ENCODE data around the gene RBM43.
A peak's percentile ranks its signal among the peaks of the same experiment; 100 is the strongest.
"Not testable (repeated sequence)": the region's sequence is repeated elsewhere in the genome, so short reads cannot be mapped to it uniquely, and the experiment has no call there.

RBM43 gene
- 9.6 to 20.9 (median 14.0) reads per million in 4 donors for total RNA-seq

- peak; percentile 59 to 92 (median 78) for DNase-seq
Observed at GRCh38 chr2:151261231-151261976, at the start of gene RBM43. Gene RBM43, minus strand, starts transcription at chr2:151261863. Its CDS starts 136 bp downstream, at chr2:151261727.

GRCh38 chr2:151310313-151310712 is 48.6 kb upstream of the RBM43 start:
- not testable (repeated sequence) for DNase-seq

GRCh38 chr2:151306621-151307020 is 45.0 kb upstream of the RBM43 start:
- DNase-seq: no peak

- DNase-seq: no peak
Observed at GRCh38 chr2:151305129-151305691, 43.5 kb upstream of the RBM43 start.

- no peak for DNase-seq
Observed at GRCh38 chr2:151302879-151303278, 41.2 kb upstream of the RBM43 start.

GRCh38 chr2:151302404-151302803 is 40.7 kb upstream of the RBM43 start:
- DNase-seq: no peak

- no peak for DNase-seq
Observed at GRCh38 chr2:151299920-151300539, 38.4 kb upstream of the RBM43 start.

GRCh38 chr2:151297882-151298281 is 36.2 kb upstream of the RBM43 start:
- DNase-seq: peak in 1 of 5 donors; percentile 31

- not testable (repeated sequence) for DNase-seq
Observed at GRCh38 chr2:151295926-151296325, 34.3 kb upstream of the RBM43 start.

GRCh38 chr2:151292546-151292945 is 30.9 kb upstream of the RBM43 start:
- no peak for DNase-seq

- DNase-seq: no peak
Observed at GRCh38 chr2:151292141-151292540, 30.5 kb upstream of the RBM43 start.

- no peak for DNase-seq
Observed at GRCh38 chr2:151291224-151291623, 29.6 kb upstream of the RBM43 start.

- DNase-seq: peak in 1 of 5 donors; percentile 8
Observed at GRCh38 chr2:151289972-151290866, 28.6 kb upstream of the RBM43 start.

GRCh38 chr2:151287513-151288250 is 26.0 kb upstream of the RBM43 start:
- DNase-seq: no peak

- no peak for DNase-seq
Observed at GRCh38 chr2:151282401-151282800, 20.7 kb upstream of the RBM43 start.

- DNase-seq: no peak
Observed at GRCh38 chr2:151280271-151280670, 18.6 kb upstream of the RBM43 start.

- DNase-seq: no peak
Observed at GRCh38 chr2:151278487-151278886, 16.8 kb upstream of the RBM43 start.

GRCh38 chr2:151277067-151277466 is 15.4 kb upstream of the RBM43 start:
- DNase-seq: no peak

- DNase-seq: no peak
Observed at GRCh38 chr2:151275291-151275690, 13.6 kb upstream of the RBM43 start.

GRCh38 chr2:151271824-151272223 is 10.2 kb upstream of the RBM43 start:
- no peak for DNase-seq

GRCh38 chr2:151269798-151270568 is 8.3 kb upstream of the RBM43 start:
- no peak for DNase-seq

Measured in T-helper 1 cell (primary cell).